Erythroblast (primary cell): ENCODE data around the gene RNLS.

Experiments used
- GATA1 ChIP-seq: IDR thresholded peaks from 2 replicates; pipeline ENCODE4 v1.6.1; 2011; ENCODE audit warnings: low read depth, mild to moderate bottlenecking, control low read depth, low read length, moderate library complexity
- POLR2A ChIP-seq: IDR thresholded peaks from 2 replicates; pipeline ENCODE4 v1.6.1; 2011; ENCODE audit warnings: mild to moderate bottlenecking, low read length

DNA sequence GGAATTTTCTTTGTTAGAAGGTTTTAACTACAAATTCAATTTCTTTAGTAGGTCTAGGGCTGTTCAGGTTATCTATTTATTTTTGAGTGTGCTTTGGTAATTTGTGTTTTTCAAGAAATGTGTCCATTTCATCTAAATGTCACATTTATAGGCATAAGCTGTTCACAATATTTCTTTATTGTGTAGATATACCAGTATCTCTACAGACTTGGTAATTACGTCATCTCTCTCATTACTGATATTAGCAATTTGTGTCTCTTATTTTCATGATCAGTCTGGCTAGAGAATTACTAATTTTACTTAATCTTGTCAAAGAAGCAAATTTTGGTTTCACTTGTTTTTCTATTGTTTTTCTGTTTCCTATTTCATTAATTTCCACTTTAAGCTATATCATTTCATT is 152.0 kb downstream of the RNLS start:
- TF ChIP-seq POLR2A (no peak), GATA1 (no peak)
